ENCODE measurements around the gene VSIG10L.
A peak's percentile ranks its signal among the peaks of the same experiment; 100 is the strongest.

The VSIG10L gene

GRCh38 chr19:51370230-51370629 is 28.3 kb upstream of the VSIG10L start:
- no peak for TF ChIP-seq CTCF (conservative IDR thresholded peaks at IDR 0.05; ENCODE audit: low read depth)
- CTCF ChIA-PET = no interaction called here
- no peak overlapping the region for H3K27ac ChIP-seq
- POLR2A ChIA-PET (ENCODE audit: low non-redundant PET) = interaction anchor here (0.6 kb wide), 1 partner anchor 20 kb away, joined by 3 read pairs; the partner anchor contains the start of gene C19orf84
- no peak for DNase-seq (ENCODE audit: low spot score)

- no peak for TF ChIP-seq CTCF (conservative IDR thresholded peaks at IDR 0.05; ENCODE audit: low read depth)
- ChIA-PET CTCF (interaction anchor here (0.7 kb wide), 1 partner anchor 105 kb away, joined by 4 read pairs; no protein-coding TSS in a partner anchor), POLR2A (ENCODE audit: low non-redundant PET) (no interaction called here)
- no peak for DNase-seq (ENCODE audit: low spot score)
- H3K27ac ChIP-seq = peak within 1 kb of the TSS; percentile 93
Measured at GRCh38 chr19:51368366-51369282, 26.7 kb upstream of the VSIG10L start, which contains the start of gene CLDND2. CLDND2 (minus strand) TSS chr19:51369003; CDS start chr19:51368577, 426 bp downstream.

- peak overlapping the region; percentile 93 for H3K27ac ChIP-seq
- POLR2A ChIA-PET (ENCODE audit: low non-redundant PET) = interaction anchor here (0.5 to 0.7 kb wide), 2 partner anchors 28 kb away, joined by 4 to 11 read pairs; no protein-coding TSS in a partner anchor
- CTCF ChIA-PET = no interaction called here
- TF ChIP-seq CTCF (conservative IDR thresholded peaks at IDR 0.05; ENCODE audit: low read depth) = no peak
- peak; percentile 95 for DNase-seq (ENCODE audit: low spot score)
Measured at GRCh38 chr19:51367565-51368365, 25.8 kb upstream of the VSIG10L start.

GRCh38 chr19:51367255-51367564 is 25.3 kb upstream of the VSIG10L start:
- CTCF ChIA-PET = no interaction called here
- H3K27ac ChIP-seq = peak overlapping the region; percentile 93

GRCh38 chr19:51366389-51367254 is 24.7 kb upstream of the VSIG10L start:
- ChIA-PET CTCF (interaction anchor here (0.7 kb wide), 1 partner anchor 58 kb away, joined by 3 read pairs; no protein-coding TSS in a partner anchor), POLR2A (ENCODE audit: low non-redundant PET) (no interaction called here)
- TF ChIP-seq CTCF (conservative IDR thresholded peaks at IDR 0.05; ENCODE audit: low read depth) = no peak
- H3K27ac ChIP-seq = peak overlapping the region; percentile 93
- DNase-seq (ENCODE audit: low spot score) = peak; percentile 96

More at GRCh38 chr19:51367255-51367564, 25.3 kb upstream of the VSIG10L start:
- no peak for TF ChIP-seq CTCF (conservative IDR thresholded peaks at IDR 0.05; ENCODE audit: low read depth)
- DNase-seq (ENCODE audit: low spot score) = no peak
- POLR2A ChIA-PET (ENCODE audit: low non-redundant PET) = interaction anchor here (0.7 kb wide), 1 partner anchor 28 kb away, joined by 4 read pairs; no protein-coding TSS in a partner anchor

All from RWPE1 (cell line).